ENCODE data around the gene HP1BP3.

HP1BP3 gene

GRCh38 chr1:20771780-20772179, 15.3 kb downstream of the HP1BP3 start:
- TF ChIP-seq CTCF (conservative IDR thresholded peaks at IDR 0.05; ENCODE audit: low read depth, low read length) = no peak
- no peak for DNase-seq (ENCODE audit: low read depth)

GRCh38 chr1:20770314-20771087, 16.6 kb downstream of the HP1BP3 start:
- no peak overlapping the region for H3K4me3 ChIP-seq (ENCODE audit: low read depth, low read length)
- TF ChIP-seq CTCF (conservative IDR thresholded peaks at IDR 0.05; ENCODE audit: low read depth, low read length) = no peak
- no peak for DNase-seq (ENCODE audit: low read depth)

More at GRCh38 chr1:20771780-20772179, 15.3 kb downstream of the HP1BP3 start:
- H3K4me3 ChIP-seq (ENCODE audit: low read depth, low read length) = no peak overlapping the region

GRCh38 chr1:20767271-20767670, 19.8 kb downstream of the HP1BP3 start:
- no peak overlapping the region for H3K4me3 ChIP-seq (ENCODE audit: low read depth, low read length)
- DNase-seq (ENCODE audit: low read depth) = no peak
- no peak for TF ChIP-seq CTCF (conservative IDR thresholded peaks at IDR 0.05; ENCODE audit: low read depth, low read length)

GRCh38 chr1:20763417-20763816, 23.7 kb downstream of the HP1BP3 start:
- no peak overlapping the region for H3K4me3 ChIP-seq (ENCODE audit: low read depth, low read length)
- DNase-seq (ENCODE audit: low read depth) = no peak
- TF ChIP-seq CTCF (conservative IDR thresholded peaks at IDR 0.05; ENCODE audit: low read depth, low read length) = no peak

- no peak for DNase-seq (ENCODE audit: low read depth)
- TF ChIP-seq CTCF (conservative IDR thresholded peaks at IDR 0.05; ENCODE audit: low read depth, low read length) = no peak
- no peak overlapping the region for H3K4me3 ChIP-seq (ENCODE audit: low read depth, low read length)
These were observed 26.8 kb downstream of the HP1BP3 start for GRCh38 chr1:20760322-20760721.

GRCh38 chr1:20753589-20753988, 33.5 kb downstream of the HP1BP3 start:
- no peak overlapping the region for H3K4me3 ChIP-seq (ENCODE audit: low read depth, low read length)
- DNase-seq (ENCODE audit: low read depth) = peak; percentile 45
- no peak for TF ChIP-seq CTCF (conservative IDR thresholded peaks at IDR 0.05; ENCODE audit: low read depth, low read length)

GRCh38 chr1:20751462-20751990, 35.6 kb downstream of the HP1BP3 start:
- no peak overlapping the region for H3K4me3 ChIP-seq (ENCODE audit: low read depth, low read length)
- no peak for TF ChIP-seq CTCF (conservative IDR thresholded peaks at IDR 0.05; ENCODE audit: low read depth, low read length)
- DNase-seq (ENCODE audit: low read depth) = no peak
